HEK293T (cell line): ENCODE data around the gene CYP2C19.

Experiments
- BHLHE40 ChIP-seq: fragments of 450-650 bp; IDR thresholded peaks from 2 replicates; pipeline ENCODE4 v1.6.1; 2016; ENCODE audit warnings: mild to moderate bottlenecking, moderate library complexity, borderline replicate concordance
- ELF4 ChIP-seq: fragments of 450-650 bp; IDR thresholded peaks from 2 replicates; pipeline ENCODE4 v1.6.1; 2017; ENCODE audit warnings: antibody characterized with exemption
- FOXA1 ChIP-seq: fragments of 450-650 bp; IDR thresholded peaks from 2 replicates; pipeline ENCODE4 v1.6.1; 2016; ENCODE audit warnings: mild to moderate bottlenecking
- SP1 ChIP-seq: fragments of 450-650 bp; IDR thresholded peaks from 2 replicates; pipeline ENCODE4 v1.6.1; 2017
- SUZ12 ChIP-seq: fragments of 450-650 bp; IDR thresholded peaks from 2 replicates; pipeline ENCODE4 v1.6.1; 2016; ENCODE audit warnings: mild to moderate bottlenecking
- TARDBP ChIP-seq: fragments of 450-650 bp; IDR thresholded peaks from 2 replicates; pipeline ENCODE4 v1.6.1; 2016

- TF ChIP-seq SUZ12, result no peak
- TF ChIP-seq SP1, result no peak
- no peak for TF ChIP-seq FOXA1
- TF ChIP-seq TARDBP, result no peak
- TF ChIP-seq BHLHE40, result no peak
- no peak for TF ChIP-seq ELF4
These were observed 126.6 kb downstream of the CYP2C19 start for GRCh38 chr10:94889123-94889522.
